GM21390 (cell line): ENCODE data around the gene TCF25.

Experiments
- ATAC-seq: cut with Tn5 transposase; IDR thresholded peaks from one replicate; pipeline ENCODE4 v1.9.1; 2021; ENCODE audit not compliant: unreplicated experiment

The TCF25 gene

GRCh38 chr16:89936034-89936433 is 62.6 kb downstream of the TCF25 start:
- no peak for ATAC-seq

GRCh38 chr16:89936508-89936907 is 63.1 kb downstream of the TCF25 start:
- ATAC-seq, result no peak

GRCh38 chr16:89936981-89937380 is 63.6 kb downstream of the TCF25 start:
- no peak for ATAC-seq

GRCh38 chr16:89938175-89938885 is 64.9 kb downstream of the TCF25 start:
- no peak for ATAC-seq

DNA sequence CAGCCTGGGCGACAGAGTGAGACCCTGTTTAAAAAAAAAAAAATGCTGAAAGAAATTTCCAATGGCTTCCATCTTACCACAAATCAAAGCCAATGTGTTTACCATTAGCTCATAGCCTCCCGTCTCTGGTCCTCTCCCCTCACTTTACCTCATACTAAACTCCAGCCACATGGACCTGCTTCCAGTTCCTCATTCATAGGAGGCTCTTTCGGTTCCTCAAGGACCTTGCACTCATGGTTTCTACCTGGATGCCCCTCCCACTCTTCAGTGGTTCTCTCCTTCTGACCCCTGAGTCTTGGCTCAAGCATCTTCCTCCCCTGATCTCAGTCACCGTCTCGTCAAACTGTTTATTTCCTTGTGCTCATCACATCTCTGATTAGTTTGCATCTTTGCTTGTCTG is 71.4 kb downstream of the TCF25 start:
- no peak for ATAC-seq

GRCh38 chr16:89945654-89946053 is 72.3 kb downstream of the TCF25 start:
- ATAC-seq, result no peak

DNA sequence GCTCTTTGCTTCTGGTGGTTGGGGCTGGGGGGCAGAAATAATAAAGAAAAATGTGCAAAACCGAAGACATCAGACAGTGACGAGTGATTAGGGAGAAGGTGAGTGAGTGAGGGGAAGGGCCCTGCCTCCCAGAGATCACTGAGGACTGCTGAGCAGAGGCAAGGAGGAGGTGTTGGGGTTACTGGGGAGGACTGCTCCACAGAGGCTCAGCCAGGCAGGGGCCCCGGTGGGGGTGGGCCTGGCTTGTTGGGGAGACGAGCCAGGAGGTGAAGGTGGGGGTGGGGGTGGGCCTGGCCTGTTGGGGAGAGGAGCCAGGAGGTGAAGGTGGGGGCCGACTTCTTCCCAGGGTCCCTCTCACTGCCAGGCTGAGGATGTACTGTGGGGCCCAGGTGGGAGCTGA is 73.1 kb downstream of the TCF25 start:
- no peak for ATAC-seq

DNA sequence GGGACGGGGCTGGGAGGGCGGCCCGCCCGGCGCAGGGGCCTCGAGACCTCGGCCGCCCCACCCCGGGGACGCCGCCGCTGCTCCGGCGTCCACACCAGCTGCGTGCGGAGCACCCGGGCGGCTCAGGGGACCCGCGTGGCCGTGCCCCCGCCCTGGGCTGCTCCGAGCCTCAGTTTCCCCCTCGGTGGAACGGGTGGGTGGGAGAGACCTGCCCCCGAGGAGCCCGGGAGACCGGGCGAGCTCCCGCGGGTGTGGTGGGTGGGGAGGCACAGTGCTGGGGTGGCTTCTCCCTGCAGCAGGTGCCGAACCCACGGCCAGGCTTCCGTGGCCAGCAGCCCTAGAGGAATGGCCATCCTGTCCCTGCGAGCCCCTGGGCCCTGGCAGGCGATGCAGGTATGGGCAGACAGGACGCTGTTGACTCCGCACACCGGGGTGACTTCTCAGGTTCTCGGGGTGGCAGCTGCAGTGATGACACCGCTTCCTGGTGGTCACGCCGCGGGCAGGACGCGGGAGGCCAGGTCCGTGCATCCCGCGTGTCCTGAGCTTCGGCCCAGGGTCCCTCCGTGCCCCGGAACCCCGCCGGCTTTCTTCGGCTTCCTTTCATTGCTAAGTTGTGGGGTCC is 75.8 kb downstream of the TCF25 start:
- no peak for ATAC-seq

DNA sequence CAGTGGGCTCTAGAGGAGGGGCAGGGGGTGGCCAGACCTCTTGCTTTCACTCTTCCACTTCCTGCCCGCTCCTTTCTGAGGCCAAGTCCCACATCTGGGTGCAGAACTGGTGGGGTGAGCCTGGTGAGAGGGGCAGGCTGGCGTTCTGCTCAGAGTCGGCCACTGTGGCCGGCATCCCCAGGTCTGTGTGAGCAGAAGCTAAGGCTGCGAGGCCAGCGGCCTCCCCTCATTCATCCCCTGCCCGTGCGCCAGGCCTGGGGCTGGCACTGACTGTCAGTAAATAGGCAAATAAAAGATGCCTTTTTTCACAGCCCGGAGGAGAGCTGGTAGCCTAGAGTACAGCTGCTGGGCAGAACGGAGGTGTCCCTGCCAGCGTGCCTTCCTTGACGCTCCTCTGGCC is 76.4 kb downstream of the TCF25 start:
- ATAC-seq, result no peak

GRCh38 chr16:89951509-89951908 is 78.1 kb downstream of the TCF25 start:
- no peak for ATAC-seq

- no peak for ATAC-seq
Observed at GRCh38 chr16:89952049-89952448, 78.7 kb downstream of the TCF25 start.

- no peak for ATAC-seq
Observed at GRCh38 chr16:89952551-89952950, 79.2 kb downstream of the TCF25 start.

DNA sequence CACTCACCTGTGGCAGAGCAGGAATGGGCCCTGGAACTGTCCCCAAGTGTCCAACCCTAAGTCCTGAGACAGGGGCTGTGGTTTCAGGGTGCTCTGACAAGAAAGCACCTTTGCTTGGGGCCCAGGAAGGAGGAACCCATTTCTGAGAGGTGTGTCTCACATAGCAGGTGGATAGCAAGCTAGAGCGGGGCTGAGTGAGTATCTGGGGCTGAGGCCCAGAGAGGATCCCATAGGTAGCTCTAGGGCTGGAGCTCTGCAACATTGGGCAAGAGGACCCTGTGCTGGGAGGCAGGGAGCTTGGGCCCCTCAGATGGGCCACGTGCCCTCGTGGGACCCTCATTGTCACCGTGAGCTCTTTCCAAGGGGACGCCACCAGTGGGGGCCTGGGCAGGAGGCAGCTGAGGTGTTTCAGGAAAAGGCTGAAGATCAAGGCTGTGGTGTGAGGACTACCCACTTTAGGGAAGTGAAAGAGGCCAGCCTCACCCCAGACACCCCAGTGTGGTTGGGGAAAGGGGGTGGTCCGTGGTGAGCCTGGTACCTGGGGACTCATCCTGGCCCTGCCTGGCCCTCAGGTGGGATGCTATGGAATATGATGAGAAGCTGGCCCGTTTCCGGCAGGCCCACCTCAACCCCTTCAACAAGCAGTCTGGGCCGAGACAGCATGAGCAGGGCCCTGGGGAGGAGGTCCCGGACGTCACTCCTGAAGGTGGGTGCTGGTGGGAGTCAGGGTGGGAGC is 80.4 kb downstream of the TCF25 start:
- ATAC-seq, result no peak

DNA sequence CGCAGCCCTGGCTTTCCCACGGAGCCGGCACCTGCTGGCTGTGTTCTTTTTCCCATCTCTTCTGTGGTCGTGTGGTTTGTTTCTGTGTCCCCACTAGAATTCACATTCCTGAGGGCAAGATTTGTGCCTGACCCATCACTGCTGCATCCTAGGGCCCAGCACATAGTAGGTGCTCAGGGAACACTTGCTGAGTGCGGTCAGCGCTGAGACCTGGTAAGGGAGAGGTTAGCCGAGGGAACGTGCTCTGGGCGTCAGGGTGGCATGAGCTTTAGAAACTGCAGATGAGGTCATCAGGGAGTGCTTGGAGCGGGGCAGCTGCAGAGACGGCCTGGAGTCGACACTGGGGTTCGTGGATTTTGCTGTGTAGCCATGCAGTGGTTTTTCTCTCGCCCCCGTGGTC is 81.1 kb downstream of the TCF25 start:
- no peak for ATAC-seq

DNA sequence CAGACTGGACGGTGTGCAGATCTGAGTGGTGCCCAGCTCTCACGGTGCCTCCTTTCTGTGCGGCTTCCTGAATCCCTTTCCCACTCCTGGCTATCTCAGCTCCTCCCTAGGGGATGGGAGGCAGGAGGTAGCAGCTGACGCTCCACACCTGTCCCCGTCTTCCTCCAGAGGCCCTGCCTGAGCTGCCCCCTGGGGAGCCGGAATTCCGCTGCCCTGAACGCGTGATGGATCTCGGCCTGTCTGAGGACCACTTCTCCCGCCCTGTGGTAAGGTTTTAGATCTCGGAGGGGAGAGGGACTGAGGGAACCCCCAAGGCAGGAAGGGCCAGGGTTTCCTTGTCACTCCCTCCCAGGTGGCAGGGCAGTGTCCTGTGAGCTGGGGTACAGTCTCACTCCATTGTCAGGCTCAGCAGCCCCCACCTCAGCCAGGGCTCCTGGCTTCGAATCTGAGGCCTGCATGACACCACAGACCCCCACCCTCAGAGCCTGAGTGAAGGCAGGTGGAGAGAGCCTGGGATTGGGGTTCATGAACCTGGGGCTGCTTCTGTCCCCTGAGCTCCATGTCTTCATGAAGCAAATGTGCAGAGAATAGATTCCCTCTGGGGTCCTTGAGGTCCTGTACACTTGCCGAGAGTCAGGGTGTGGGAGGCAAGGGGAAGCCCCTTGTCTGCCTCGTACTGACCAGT is 81.8 kb downstream of the TCF25 start:
- no peak for ATAC-seq

- no peak for ATAC-seq
Observed at GRCh38 chr16:89956505-89957215, 83.3 kb downstream of the TCF25 start.

- no peak for ATAC-seq
Observed at GRCh38 chr16:89957216-89957785, 83.9 kb downstream of the TCF25 start.

- no peak for ATAC-seq
Observed at GRCh38 chr16:89958068-89958467, 84.7 kb downstream of the TCF25 start.

- ATAC-seq, result no peak
Observed at GRCh38 chr16:89958596-89958995, 85.2 kb downstream of the TCF25 start.

DNA sequence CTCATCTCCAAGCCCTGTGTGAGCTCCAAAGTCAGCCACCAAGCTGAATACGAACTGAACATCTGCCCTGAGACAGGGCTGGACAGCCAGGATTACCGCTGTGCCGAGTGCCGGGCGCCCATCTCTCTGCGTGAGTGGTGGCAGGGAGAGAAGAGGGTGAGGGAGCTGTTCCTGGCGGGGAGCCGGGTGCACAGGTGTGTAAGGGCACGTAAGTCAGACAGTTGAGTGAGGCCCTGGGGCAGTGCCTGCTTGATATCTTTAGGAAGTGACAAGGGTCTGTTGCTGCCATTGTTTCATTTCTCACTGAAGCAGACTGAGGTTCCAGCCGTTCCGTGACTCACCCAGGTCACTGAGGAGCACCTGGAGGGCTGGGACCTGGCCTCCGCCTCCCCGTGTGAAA is 87.6 kb downstream of the TCF25 start:
- ATAC-seq, result no peak
